GM19099 (cell line): Measurements from ENCODE around the gene CFAP299.

ENCODE experiments used
- POLR2A ChIP-seq: IDR thresholded peaks from 3 replicates; pipeline ENCODE4 v1.6.1; 2011; ENCODE audit warnings: low read depth; ENCODE audit not compliant: insufficient read length; ENCODE audit errors: extremely low read depth

Gene CFAP299

GRCh38 chr4:80568891-80569290 is 233.4 kb downstream of the CFAP299 start:
- TF ChIP-seq POLR2A, result no peak

GRCh38 chr4:80576796-80577195 is 241.3 kb downstream of the CFAP299 start:
- no peak for TF ChIP-seq POLR2A

GRCh38 chr4:80578001-80578400 is 242.5 kb downstream of the CFAP299 start:
- no peak for TF ChIP-seq POLR2A

- TF ChIP-seq POLR2A, result no peak
Observed at GRCh38 chr4:80585542-80585941, 250.0 kb downstream of the CFAP299 start.

GRCh38 chr4:80586716-80587115 is 251.2 kb downstream of the CFAP299 start:
- TF ChIP-seq POLR2A, result no peak

GRCh38 chr4:80587871-80588385 is 252.4 kb downstream of the CFAP299 start:
- TF ChIP-seq POLR2A, result no peak

GRCh38 chr4:80592950-80593349 is 257.4 kb downstream of the CFAP299 start:
- TF ChIP-seq POLR2A, result no peak

- TF ChIP-seq POLR2A, result no peak
Observed at GRCh38 chr4:80594701-80595100, 259.2 kb downstream of the CFAP299 start.

- TF ChIP-seq POLR2A, result no peak
Observed at GRCh38 chr4:80608281-80608980, 272.9 kb downstream of the CFAP299 start.

- TF ChIP-seq POLR2A, result no peak
Observed at GRCh38 chr4:80610199-80610598, 274.7 kb downstream of the CFAP299 start.

GRCh38 chr4:80610845-80611677 is 275.5 kb downstream of the CFAP299 start:
- TF ChIP-seq POLR2A, result no peak

- no peak for TF ChIP-seq POLR2A
Observed at GRCh38 chr4:80611678-80611979, 276.1 kb downstream of the CFAP299 start.

GRCh38 chr4:80613470-80613869 is 277.9 kb downstream of the CFAP299 start:
- TF ChIP-seq POLR2A, result no peak

GRCh38 chr4:80614319-80614718 is 278.8 kb downstream of the CFAP299 start:
- no peak for TF ChIP-seq POLR2A

GRCh38 chr4:80615099-80615498 is 279.6 kb downstream of the CFAP299 start:
- TF ChIP-seq POLR2A, result no peak

GRCh38 chr4:80619070-80619674 is 283.6 kb downstream of the CFAP299 start:
- no peak for TF ChIP-seq POLR2A
